COLO668 (cell line): ENCODE results near the gene PUDP.
A peak's percentile ranks its signal among the peaks of the same experiment; 100 is the strongest.
"Not testable (repeated sequence)": the region's sequence is repeated elsewhere in the genome, so short reads cannot be mapped to it uniquely, and the experiment has no call there.

Source experiments
- DNase-seq: peaks from one replicate; lab custom pipeline; 2025; ENCODE audit not compliant: unreplicated experiment; lab: John Stamatoyannopoulos, UW

PUDP gene

GRCh38 chrX:7110821-7111276 is 37.1 kb downstream of the PUDP start:
- no peak for DNase-seq

GRCh38 chrX:7109838-7110793 is 37.8 kb downstream of the PUDP start:
- DNase-seq: no peak

GRCh38 chrX:7109049-7109531 is 38.9 kb downstream of the PUDP start:
- DNase-seq: no peak

GRCh38 chrX:7108030-7108429 is 39.9 kb downstream of the PUDP start:
- DNase-seq: peak; percentile 44

- DNase-seq: no peak
Observed at GRCh38 chrX:7106649-7107048, 41.3 kb downstream of the PUDP start.

GRCh38 chrX:7102119-7102518 is 45.8 kb downstream of the PUDP start:
- DNase-seq: no peak

- DNase-seq: no peak
Observed at GRCh38 chrX:7100022-7100421, 47.9 kb downstream of the PUDP start.

- DNase-seq: not testable (repeated sequence)
Observed at GRCh38 chrX:7095657-7096056, 52.3 kb downstream of the PUDP start.

- DNase-seq: no peak
Observed at GRCh38 chrX:7093305-7093704, 54.6 kb downstream of the PUDP start.

- no peak for DNase-seq
Observed at GRCh38 chrX:7092543-7092942, 55.4 kb downstream of the PUDP start.

- DNase-seq: no peak
Observed at GRCh38 chrX:7091923-7092322, 56.0 kb downstream of the PUDP start.

GRCh38 chrX:7090641-7091040 is 57.3 kb downstream of the PUDP start:
- no peak for DNase-seq

GRCh38 chrX:7088968-7089615 is 58.9 kb downstream of the PUDP start:
- peak; percentile 17 for DNase-seq

- DNase-seq: no peak
Observed at GRCh38 chrX:7086384-7086783, 61.6 kb downstream of the PUDP start.

- DNase-seq: no peak
Observed at GRCh38 chrX:7085879-7086278, 62.1 kb downstream of the PUDP start.

GRCh38 chrX:7084841-7085240 is 63.1 kb downstream of the PUDP start:
- no peak for DNase-seq

GRCh38 chrX:7083468-7084396 is 64.2 kb downstream of the PUDP start:
- peak; percentile 33 for DNase-seq

GRCh38 chrX:7083021-7083420 is 64.9 kb downstream of the PUDP start:
- DNase-seq: no peak

- DNase-seq: no peak
Observed at GRCh38 chrX:7082556-7082955, 65.4 kb downstream of the PUDP start.

- DNase-seq: no peak
Observed at GRCh38 chrX:7077241-7078230, 70.4 kb downstream of the PUDP start.
